NOMO-1 (cell line): ENCODE measurements around the gene DYNLT2.
"Not testable (repeated sequence)": the region's sequence is repeated elsewhere in the genome, so short reads cannot be mapped to it uniquely, and the experiment has no call there.

Source experiments
- DNase-seq, 2 experiments: peaks; one replicate each; lab custom pipeline; 2025; ENCODE audit not compliant: unreplicated experiment in 2 of 2; lab: John Stamatoyannopoulos, UW

The DYNLT2 gene

DNA sequence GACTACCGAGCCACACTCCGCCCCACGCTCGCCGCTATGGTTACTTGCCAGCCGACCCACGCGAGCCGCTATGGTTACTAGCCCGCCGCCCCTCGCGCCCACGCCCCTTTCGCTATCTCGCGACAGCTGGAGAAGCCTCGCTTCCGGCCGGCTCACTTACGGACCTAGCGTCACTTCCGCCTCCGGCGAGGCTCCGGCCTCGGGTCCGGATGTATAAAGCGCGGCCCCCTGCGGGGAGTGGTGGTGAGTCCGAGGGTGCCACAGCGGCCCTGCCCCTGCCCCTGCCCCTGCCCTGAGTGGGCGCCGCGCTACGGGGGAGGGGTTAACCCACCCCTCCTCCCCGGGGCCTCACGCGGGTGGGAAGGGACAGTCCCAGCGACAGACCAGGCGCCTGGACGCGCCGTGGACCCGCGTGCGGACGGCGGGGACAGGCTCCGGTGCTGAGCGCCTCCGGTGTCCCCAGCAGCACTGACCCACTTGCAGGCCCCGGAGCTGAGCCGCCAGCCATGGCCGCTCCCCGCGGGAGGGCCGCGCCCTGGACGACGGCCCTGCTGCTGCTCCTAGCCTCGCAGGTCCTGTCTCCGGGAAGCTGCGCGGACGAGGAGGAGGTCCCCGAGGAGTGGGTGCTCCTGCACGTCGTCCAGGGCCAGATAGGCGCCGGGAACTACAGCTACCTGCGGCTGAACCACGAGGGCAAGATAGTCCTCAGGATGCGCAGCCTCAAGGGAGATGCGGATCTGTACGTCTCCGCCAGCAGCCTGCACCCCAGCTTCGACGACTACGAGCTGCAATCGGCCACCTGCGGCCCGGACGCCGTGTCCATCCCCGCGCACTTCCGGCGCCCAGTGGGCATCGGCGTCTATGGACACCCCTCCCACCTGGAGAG, 49.2 kb downstream of the DYNLT2 start, which contains the start of the genes C6orf120 and WDR27:
Gene C6orf120, plus strand, starts transcription at position 173 of the 886 bp plus-strand sequence. Its CDS starts 334 bp downstream, at position 507.
Gene WDR27, minus strand, starts transcription at position 76 of the 886 bp plus-strand sequence. CDS start 13,024 bp downstream, outside the sequence.
- peak; percentile 95 to 98 for DNase-seq

GRCh38 chr6:169701311-169701953, 49.9 kb downstream of the DYNLT2 start:
- peak in 1 of 2 experiments; percentile 29 for DNase-seq

DNA sequence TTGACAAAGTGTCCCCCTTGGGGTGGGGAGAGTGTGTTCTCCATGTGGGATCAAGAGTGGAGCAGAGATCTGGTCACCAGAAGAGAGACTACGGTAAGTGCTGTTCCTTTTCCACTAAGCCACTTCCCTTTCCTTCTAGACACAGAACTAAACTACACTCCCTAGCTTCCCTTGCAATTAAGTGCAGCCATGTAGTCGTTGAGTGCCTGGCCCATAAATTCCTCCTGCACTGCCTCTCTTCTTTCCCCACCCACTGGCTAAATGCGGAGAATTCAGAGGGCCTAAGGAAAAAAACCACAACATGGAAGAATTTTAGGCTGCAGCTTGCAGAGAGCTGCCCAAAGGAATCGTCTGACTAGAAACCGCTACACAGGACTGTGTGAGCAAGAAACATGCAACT, 51.1 kb downstream of the DYNLT2 start:
- peak; percentile 13 to 62 for DNase-seq

DNA sequence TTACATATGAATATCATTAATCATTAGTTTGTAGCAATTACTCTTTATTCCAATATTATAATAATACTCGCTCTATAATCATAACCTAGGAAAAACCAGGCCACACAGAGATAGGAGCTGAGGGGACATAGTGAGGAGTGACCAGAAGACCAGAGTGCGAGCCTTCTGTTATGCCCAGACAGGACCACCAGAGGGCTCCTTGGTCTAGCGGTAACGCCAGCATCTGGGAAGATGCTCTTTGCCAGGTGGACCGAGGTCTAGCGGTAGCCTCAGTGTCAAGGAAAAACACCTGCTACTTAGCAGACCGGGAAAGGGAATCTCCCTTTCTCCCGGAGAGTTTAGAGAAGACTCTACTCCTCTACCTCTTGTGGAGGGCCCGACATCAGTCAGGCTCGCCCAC, 54.3 kb downstream of the DYNLT2 start:
- DNase-seq = not testable (repeated sequence)

DNA sequence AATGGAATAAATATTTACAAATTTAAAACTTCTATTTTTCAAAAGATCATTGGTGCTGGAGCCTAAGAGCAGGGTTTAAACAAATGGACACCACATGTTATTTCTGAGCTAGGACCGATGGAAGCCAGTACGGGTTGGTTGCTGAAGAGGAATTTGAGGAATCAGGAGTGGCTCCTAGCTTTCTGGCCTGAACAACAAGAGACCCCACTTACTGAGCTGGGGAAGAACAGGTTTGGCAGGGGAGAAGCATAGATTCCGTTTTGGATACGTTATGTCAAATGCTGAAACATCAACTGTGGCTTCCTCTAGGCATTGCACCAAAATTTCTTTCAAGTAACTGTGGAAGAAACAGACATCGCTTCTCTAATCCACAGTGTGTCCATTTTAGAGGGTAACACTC, 56.2 kb downstream of the DYNLT2 start:
- no peak for DNase-seq

GRCh38 chr6:169692516-169692915, 58.9 kb downstream of the DYNLT2 start:
- DNase-seq = no peak

GRCh38 chr6:169691260-169691659, 60.1 kb downstream of the DYNLT2 start:
- no peak for DNase-seq
